IPS-NIHi7 (cell line): ENCODE measurements around the gene ZNF358.

Source experiments
- DNase-seq: peaks from one replicate; pipeline ENCODE4 v3.0.0; 2012; ENCODE audit warnings: mixed read lengths; ENCODE audit errors: extremely low spot score

The ZNF358 gene

GRCh38 chr19:7559102-7559501 lies 43.2 kb downstream of the ZNF358 start:
- no peak for DNase-seq

GRCh38 chr19:7560255-7560654 lies 44.4 kb downstream of the ZNF358 start:
- no peak for DNase-seq

- DNase-seq: no peak
Observed at GRCh38 chr19:7561325-7561724, 45.4 kb downstream of the ZNF358 start.

- peak; percentile 58 for DNase-seq
Observed at GRCh38 chr19:7562646-7563393, 46.9 kb downstream of the ZNF358 start.

GRCh38 chr19:7564866-7565265 lies 49.0 kb downstream of the ZNF358 start:
- DNase-seq: no peak

GRCh38 chr19:7565332-7565731 lies 49.4 kb downstream of the ZNF358 start:
- no peak for DNase-seq
